Measurements from ENCODE around the gene PGGHG.
A peak's percentile ranks its signal among the peaks of the same experiment; 100 is the strongest.

The PGGHG gene

DNA sequence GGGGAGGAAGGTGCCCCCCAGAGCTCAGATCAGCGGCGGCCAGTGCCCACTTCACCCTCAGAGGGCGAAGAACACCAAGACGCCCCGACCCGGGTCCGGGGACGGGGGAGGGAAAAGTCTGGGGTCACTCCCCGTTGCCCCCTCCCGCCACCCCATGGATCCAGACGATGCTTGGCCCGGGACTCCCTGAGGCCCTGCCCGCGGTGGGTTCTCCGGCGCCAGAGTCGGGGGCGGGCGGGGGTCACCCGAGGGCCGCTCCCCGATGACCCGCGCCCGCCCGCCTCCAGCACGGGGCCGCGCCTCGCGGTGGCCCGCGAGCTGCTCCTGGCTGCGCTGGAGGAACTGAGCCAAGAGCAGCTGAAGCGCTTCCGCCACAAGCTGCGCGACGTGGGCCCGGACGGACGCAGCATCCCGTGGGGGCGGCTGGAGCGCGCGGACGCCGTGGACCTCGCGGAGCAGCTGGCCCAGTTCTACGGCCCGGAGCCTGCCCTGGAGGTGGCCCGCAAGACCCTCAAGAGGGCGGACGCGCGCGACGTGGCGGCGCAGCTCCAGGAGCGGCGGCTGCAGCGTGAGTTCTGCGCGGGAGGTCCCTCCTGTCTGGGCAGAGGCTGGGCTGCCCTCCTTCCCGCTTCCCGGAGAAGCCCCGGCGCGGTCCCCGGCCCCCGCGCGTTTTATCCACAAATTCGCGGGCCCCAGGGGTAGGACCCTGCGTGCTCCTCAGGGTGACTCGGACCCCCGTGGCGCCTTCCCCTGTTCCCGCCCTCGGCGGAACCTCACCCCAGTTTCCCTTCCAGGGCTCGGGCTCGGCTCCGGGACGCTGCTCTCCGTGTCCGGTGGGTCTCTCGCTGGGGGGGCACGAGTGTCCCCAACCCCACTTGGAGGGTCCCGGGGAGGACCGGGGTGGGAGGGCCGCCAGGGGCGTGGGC, 9.6 kb upstream of the PGGHG start:
- H3K9me3 ChIP-seq (ENCODE audit: control insufficient read depth in 1 of 2, low read length in 2 of 2): peaks cover 0 to 6% of the 10 kb centered on the region in 2 donors
- peak overlapping the region; percentile 71 to 99 for H3K9ac ChIP-seq (ENCODE audit: low read depth in 1 of 2, low read length in 2 of 2)
- H3K27ac ChIP-seq (ENCODE audit: low read depth, low read length): peak overlapping the region; percentile 89
- peaks cover 15 to 20% of the 10 kb centered on the region in 2 donors for H3K36me3 ChIP-seq (ENCODE audit: control insufficient read depth in 1 of 2, insufficient read depth in 2 of 2, low read length in 2 of 2)
- peak overlapping the region; percentile 76 to 89 for H3K4me3 ChIP-seq (ENCODE audit: low read depth in 1 of 2, low read length in 2 of 2)
- peaks cover 12 to 23% of the 10 kb centered on the region in 2 donors for H3K27me3 ChIP-seq (ENCODE audit: control insufficient read depth in 1 of 2, insufficient read depth in 2 of 2, low read length in 2 of 2)
- peaks cover 14 to 40% of the 10 kb centered on the region in 2 donors for H3K4me1 ChIP-seq (ENCODE audit: control insufficient read depth in 1 of 2, insufficient read depth in 2 of 2, low read length in 2 of 2)

DNA sequence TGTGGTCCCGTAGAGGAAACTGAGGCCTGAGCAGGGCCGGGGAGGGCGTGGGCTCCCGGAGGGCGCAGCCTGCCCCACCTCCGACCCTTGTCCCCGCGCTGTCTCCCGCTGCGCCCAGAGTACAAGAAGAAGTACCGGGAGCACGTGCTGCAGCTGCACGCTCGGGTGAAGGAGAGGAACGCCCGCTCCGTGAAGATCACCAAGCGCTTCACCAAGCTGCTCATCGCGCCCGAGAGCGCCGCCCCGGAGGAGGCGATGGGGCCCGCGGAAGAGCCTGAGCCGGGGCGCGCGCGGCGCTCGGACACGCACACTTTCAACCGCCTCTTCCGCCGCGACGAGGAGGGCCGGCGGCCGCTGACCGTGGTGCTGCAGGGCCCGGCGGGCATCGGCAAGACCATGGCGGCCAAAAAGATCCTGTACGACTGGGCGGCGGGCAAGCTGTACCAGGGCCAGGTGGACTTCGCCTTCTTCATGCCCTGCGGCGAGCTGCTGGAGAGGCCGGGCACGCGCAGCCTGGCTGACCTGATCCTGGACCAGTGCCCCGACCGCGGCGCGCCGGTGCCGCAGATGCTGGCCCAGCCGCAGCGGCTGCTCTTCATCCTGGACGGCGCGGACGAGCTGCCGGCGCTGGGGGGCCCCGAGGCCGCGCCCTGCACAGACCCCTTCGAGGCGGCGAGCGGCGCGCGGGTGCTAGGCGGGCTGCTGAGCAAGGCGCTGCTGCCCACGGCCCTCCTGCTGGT, 8.8 kb upstream of the PGGHG start:
- H3K4me3 ChIP-seq (ENCODE audit: low read depth in 1 of 2, low read length in 2 of 2): peak overlapping the region; percentile 76 to 89
- peak overlapping the region; percentile 71 to 99 for H3K9ac ChIP-seq (ENCODE audit: low read depth in 1 of 2, low read length in 2 of 2)
- peaks cover 0 to 6% of the 10 kb centered on the region in 2 donors for H3K9me3 ChIP-seq (ENCODE audit: control insufficient read depth in 1 of 2, low read length in 2 of 2)
- peaks cover 14 to 41% of the 10 kb centered on the region in 2 donors for H3K4me1 ChIP-seq (ENCODE audit: control insufficient read depth in 1 of 2, insufficient read depth in 2 of 2, low read length in 2 of 2)
- peak overlapping the region; percentile 89 for H3K27ac ChIP-seq (ENCODE audit: low read depth, low read length)
- H3K36me3 ChIP-seq (ENCODE audit: control insufficient read depth in 1 of 2, insufficient read depth in 2 of 2, low read length in 2 of 2): peaks cover 15 to 24% of the 10 kb centered on the region in 2 donors
- H3K27me3 ChIP-seq (ENCODE audit: control insufficient read depth in 1 of 2, insufficient read depth in 2 of 2, low read length in 2 of 2): peaks cover 12 to 23% of the 10 kb centered on the region in 2 donors

DNA sequence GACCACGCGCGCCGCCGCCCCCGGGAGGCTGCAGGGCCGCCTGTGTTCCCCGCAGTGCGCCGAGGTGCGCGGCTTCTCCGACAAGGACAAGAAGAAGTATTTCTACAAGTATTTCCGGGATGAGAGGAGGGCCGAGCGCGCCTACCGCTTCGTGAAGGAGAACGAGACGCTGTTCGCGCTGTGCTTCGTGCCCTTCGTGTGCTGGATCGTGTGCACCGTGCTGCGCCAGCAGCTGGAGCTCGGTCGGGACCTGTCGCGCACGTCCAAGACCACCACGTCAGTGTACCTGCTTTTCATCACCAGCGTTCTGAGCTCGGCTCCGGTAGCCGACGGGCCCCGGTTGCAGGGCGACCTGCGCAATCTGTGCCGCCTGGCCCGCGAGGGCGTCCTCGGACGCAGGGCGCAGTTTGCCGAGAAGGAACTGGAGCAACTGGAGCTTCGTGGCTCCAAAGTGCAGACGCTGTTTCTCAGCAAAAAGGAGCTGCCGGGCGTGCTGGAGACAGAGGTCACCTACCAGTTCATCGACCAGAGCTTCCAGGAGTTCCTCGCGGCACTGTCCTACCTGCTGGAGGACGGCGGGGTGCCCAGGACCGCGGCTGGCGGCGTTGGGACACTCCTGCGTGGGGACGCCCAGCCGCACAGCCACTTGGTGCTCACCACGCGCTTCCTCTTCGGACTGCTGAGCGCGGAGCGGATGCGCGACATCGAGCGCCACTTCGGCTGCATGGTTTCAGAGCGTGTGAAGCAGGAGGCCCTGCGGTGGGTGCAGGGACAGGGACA, 8.0 kb upstream of the PGGHG start:
- H3K9ac ChIP-seq (ENCODE audit: low read depth in 1 of 2, low read length in 2 of 2): peak overlapping the region; percentile 71 to 73
- peak overlapping the region; percentile 17 for H3K27ac ChIP-seq (ENCODE audit: low read depth, low read length)
- peaks cover 15 to 30% of the 10 kb centered on the region in 2 donors for H3K36me3 ChIP-seq (ENCODE audit: control insufficient read depth in 1 of 2, insufficient read depth in 2 of 2, low read length in 2 of 2)
- peaks cover 0 to 6% of the 10 kb centered on the region in 2 donors for H3K9me3 ChIP-seq (ENCODE audit: control insufficient read depth in 1 of 2, low read length in 2 of 2)
- H3K27me3 ChIP-seq (ENCODE audit: control insufficient read depth in 1 of 2, insufficient read depth in 2 of 2, low read length in 2 of 2): peaks cover 12 to 23% of the 10 kb centered on the region in 2 donors
- peaks cover 17 to 43% of the 10 kb centered on the region in 2 donors for H3K4me1 ChIP-seq (ENCODE audit: control insufficient read depth in 1 of 2, insufficient read depth in 2 of 2, low read length in 2 of 2)
- peak overlapping the region; percentile 76 to 78 for H3K4me3 ChIP-seq (ENCODE audit: low read depth in 1 of 2, low read length in 2 of 2)

DNA sequence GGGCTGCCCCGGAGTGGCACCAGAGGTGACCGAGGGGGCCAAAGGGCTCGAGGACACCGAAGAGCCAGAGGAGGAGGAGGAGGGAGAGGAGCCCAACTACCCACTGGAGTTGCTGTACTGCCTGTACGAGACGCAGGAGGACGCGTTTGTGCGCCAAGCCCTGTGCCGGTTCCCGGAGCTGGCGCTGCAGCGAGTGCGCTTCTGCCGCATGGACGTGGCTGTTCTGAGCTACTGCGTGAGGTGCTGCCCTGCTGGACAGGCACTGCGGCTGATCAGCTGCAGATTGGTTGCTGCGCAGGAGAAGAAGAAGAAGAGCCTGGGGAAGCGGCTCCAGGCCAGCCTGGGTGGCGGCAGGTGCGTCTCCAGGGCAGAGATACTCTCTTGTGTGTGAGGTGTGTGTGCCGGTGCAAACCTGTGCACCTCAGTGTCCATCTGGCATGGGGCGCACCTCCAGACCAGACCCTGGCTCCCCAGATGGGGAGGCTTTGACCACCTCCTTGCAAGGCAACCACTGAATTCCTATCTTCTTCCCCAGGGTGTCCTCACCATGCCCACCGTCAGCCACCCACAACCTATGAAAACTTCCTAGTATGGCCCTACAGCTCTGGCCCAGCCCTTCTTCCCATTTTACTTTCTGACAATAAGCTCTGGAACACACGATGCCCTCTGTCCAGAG, 7.3 kb upstream of the PGGHG start:
- H3K4me3 ChIP-seq (ENCODE audit: low read depth in 1 of 2, low read length in 2 of 2): peak overlapping the region; percentile 76 to 78
- H3K27ac ChIP-seq (ENCODE audit: low read depth, low read length): no peak overlapping the region
- peak overlapping the region; percentile 71 to 73 for H3K9ac ChIP-seq (ENCODE audit: low read depth in 1 of 2, low read length in 2 of 2)
- H3K36me3 ChIP-seq (ENCODE audit: control insufficient read depth in 1 of 2, insufficient read depth in 2 of 2, low read length in 2 of 2): peaks cover 11 to 30% of the 10 kb centered on the region in 2 donors
- peaks cover 17 to 48% of the 10 kb centered on the region in 2 donors for H3K4me1 ChIP-seq (ENCODE audit: control insufficient read depth in 1 of 2, insufficient read depth in 2 of 2, low read length in 2 of 2)
- H3K27me3 ChIP-seq (ENCODE audit: control insufficient read depth in 1 of 2, insufficient read depth in 2 of 2, low read length in 2 of 2): peaks cover 12 to 23% of the 10 kb centered on the region in 2 donors
- H3K9me3 ChIP-seq (ENCODE audit: control insufficient read depth in 1 of 2, low read length in 2 of 2): no peaks in the 10 kb centered on the region

DNA sequence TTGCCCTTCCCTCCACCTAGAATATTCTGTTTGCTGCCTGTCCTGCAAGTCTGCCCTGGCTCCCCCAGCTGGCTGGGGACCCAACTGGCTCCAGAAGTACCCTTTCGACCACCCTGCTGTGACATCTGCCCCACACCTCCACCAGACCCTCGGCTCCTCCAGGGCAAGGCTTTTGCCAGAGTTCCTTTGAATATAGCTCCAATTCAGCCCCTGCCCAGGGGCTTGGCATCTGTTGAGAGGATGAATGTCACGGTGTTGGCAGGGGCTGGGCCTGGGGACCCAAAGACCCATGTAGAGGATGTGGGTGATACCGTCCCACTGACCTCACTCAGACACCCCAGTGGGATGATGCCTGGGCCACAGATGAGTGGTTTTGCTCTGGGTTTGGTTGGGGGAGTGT, 6.8 kb upstream of the PGGHG start:
- H3K9ac ChIP-seq (ENCODE audit: low read depth in 1 of 2, low read length in 2 of 2): peak overlapping the region; percentile 71 to 73
- peak overlapping the region; percentile 76 to 78 for H3K4me3 ChIP-seq (ENCODE audit: low read depth in 1 of 2, low read length in 2 of 2)
- peak overlapping the region; percentile 36 for H3K27ac ChIP-seq (ENCODE audit: low read depth, low read length)
- peaks cover 20 to 51% of the 10 kb centered on the region in 2 donors for H3K4me1 ChIP-seq (ENCODE audit: control insufficient read depth in 1 of 2, insufficient read depth in 2 of 2, low read length in 2 of 2)
- H3K27me3 ChIP-seq (ENCODE audit: control insufficient read depth in 1 of 2, insufficient read depth in 2 of 2, low read length in 2 of 2): peaks cover 12 to 23% of the 10 kb centered on the region in 2 donors
- H3K9me3 ChIP-seq (ENCODE audit: control insufficient read depth in 1 of 2, low read length in 2 of 2): no peaks in the 10 kb centered on the region
- peaks cover 11 to 30% of the 10 kb centered on the region in 2 donors for H3K36me3 ChIP-seq (ENCODE audit: control insufficient read depth in 1 of 2, insufficient read depth in 2 of 2, low read length in 2 of 2)

DNA sequence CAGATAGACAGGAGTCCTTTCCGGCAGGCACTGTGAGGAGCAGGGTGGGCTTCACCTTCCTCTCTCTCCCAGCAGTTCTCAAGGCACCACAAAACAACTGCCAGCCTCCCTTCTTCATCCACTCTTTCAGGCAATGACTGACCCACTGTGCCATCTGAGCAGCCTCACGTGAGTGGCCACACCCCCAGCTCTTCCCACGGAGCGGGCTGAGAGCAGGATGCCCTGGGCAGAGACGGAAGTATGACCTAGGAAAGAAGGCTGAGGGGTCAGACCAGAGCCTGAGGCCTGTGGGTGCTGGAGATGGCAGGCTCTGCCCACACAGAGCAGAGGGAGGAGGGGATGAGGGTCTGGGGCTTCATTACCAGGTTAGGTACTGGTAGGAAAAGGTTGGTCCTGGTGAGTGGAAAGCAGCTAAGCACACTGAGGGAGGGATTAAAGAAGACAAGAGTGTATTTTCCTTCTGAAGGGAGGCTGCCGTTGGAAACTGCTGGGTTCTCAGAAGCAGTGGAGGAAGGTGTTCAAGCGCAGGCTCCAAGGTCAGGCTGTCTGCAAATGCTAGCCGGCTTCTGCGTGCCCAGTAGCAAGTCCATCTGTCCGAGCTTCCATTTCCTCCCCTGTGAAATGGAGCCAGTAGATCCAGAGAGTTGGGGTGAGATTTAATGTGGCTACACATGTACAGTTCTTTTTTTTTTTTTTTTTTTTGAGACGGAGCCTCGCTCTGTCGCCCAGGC, 6.1 kb upstream of the PGGHG start:
- peak overlapping the region; percentile 76 to 78 for H3K4me3 ChIP-seq (ENCODE audit: low read depth in 1 of 2, low read length in 2 of 2)
- H3K27me3 ChIP-seq (ENCODE audit: control insufficient read depth in 1 of 2, insufficient read depth in 2 of 2, low read length in 2 of 2): peaks cover 12 to 23% of the 10 kb centered on the region in 2 donors
- peaks cover 22 to 51% of the 10 kb centered on the region in 2 donors for H3K4me1 ChIP-seq (ENCODE audit: control insufficient read depth in 1 of 2, insufficient read depth in 2 of 2, low read length in 2 of 2)
- peaks cover 11 to 30% of the 10 kb centered on the region in 2 donors for H3K36me3 ChIP-seq (ENCODE audit: control insufficient read depth in 1 of 2, insufficient read depth in 2 of 2, low read length in 2 of 2)
- peak overlapping the region; percentile 71 to 73 for H3K9ac ChIP-seq (ENCODE audit: low read depth in 1 of 2, low read length in 2 of 2)
- H3K27ac ChIP-seq (ENCODE audit: low read depth, low read length): peak overlapping the region; percentile 36
- no peaks in the 10 kb centered on the region for H3K9me3 ChIP-seq (ENCODE audit: control insufficient read depth in 1 of 2, low read length in 2 of 2)

DNA sequence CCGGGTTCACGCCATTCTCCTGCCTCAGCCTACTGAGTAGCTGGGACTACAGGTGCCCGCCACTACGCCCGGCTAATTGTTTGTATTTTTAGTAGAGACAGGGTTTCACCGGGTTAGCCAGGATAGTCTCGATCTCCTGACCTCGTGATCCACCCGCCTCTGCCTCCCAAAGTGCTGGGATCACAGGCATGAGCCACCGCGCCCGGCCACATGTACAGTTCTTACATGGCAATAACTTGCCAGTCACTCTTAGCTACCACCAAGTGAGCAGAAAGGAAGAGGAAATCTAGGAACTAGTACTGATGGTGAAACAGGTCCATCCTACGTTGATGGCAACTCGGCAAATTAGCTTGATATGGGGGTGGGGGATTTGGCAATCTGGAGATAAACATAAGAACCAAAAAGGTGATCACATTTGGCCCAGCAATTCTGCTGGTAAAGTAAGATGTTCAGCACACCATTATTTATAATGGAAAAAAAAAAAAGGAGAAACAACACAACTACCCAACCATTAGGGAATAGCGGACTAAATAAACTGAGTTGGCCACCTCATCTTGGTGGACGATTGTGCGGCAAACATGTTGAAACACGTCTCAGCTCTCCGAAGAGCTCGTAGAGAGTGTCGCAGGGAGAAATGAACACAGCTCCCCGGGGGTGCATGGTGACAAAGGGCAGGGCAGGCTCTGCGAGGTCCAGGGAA, 5.4 kb upstream of the PGGHG start:
- no peak overlapping the region for H3K27ac ChIP-seq (ENCODE audit: low read depth, low read length)
- H3K4me3 ChIP-seq (ENCODE audit: low read depth in 1 of 2, low read length in 2 of 2): peak overlapping the region; percentile 30 to 51
- no peaks in the 10 kb centered on the region for H3K9me3 ChIP-seq (ENCODE audit: control insufficient read depth in 1 of 2, low read length in 2 of 2)
- peaks cover 11 to 30% of the 10 kb centered on the region in 2 donors for H3K36me3 ChIP-seq (ENCODE audit: control insufficient read depth in 1 of 2, insufficient read depth in 2 of 2, low read length in 2 of 2)
- peak overlapping the region; percentile 33 to 47 for H3K9ac ChIP-seq (ENCODE audit: low read depth in 1 of 2, low read length in 2 of 2)
- H3K27me3 ChIP-seq (ENCODE audit: control insufficient read depth in 1 of 2, insufficient read depth in 2 of 2, low read length in 2 of 2): peaks cover 12 to 23% of the 10 kb centered on the region in 2 donors
- H3K4me1 ChIP-seq (ENCODE audit: control insufficient read depth in 1 of 2, insufficient read depth in 2 of 2, low read length in 2 of 2): peaks cover 26 to 55% of the 10 kb centered on the region in 2 donors

DNA sequence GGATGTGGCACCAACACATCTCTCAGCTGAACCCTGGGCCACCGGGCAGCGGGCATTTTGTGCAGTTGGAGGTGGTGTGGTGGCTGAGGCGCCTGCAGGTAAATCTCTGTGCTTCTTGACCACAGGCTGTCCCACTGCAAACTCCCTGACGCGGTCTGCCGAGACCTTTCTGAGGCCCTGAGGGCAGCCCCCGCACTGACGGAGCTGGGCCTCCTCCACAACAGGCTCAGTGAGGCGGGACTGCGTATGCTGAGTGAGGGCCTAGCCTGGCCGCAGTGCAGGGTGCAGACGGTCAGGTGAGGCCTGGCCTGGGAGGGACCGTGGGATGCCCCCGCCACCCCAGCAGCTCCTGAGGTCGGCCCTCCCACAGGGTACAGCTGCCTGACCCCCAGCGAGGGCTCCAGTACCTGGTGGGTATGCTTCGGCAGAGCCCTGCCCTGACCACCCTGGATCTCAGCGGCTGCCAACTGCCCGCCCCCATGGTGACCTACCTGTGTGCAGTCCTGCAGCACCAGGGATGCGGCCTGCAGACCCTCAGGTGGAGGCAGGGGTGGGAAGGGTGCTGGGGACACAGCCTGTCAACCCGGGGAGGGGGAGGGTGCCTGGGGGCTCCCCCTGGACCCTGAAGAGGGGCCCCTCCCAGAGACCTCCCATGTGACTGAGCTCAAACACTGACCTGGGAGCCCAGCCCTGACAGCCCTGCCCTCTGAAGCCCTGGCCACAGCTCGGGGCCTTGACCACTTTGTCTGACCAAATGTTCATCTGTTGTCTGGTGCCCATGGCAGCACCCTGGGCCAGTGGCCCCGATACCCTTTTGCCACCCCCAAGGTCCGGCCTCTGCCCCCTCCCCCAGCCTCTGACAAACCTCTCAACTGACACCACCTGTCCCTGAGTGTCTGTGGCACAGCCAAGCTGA, 4.6 kb upstream of the PGGHG start:
- Histone ChIP-seq H3K4me1 (ENCODE audit: control insufficient read depth in 1 of 2, insufficient read depth in 2 of 2, low read length in 2 of 2) (peaks cover 26 to 55% of the 10 kb centered on the region in 2 donors), H3K9me3 (ENCODE audit: control insufficient read depth in 1 of 2, low read length in 2 of 2) (no peaks in the 10 kb centered on the region), H3K27me3 (ENCODE audit: control insufficient read depth in 1 of 2, insufficient read depth in 2 of 2, low read length in 2 of 2) (peaks cover 12 to 23% of the 10 kb centered on the region in 2 donors), H3K36me3 (ENCODE audit: control insufficient read depth in 1 of 2, insufficient read depth in 2 of 2, low read length in 2 of 2) (peaks cover 11 to 30% of the 10 kb centered on the region in 2 donors), H3K27ac (ENCODE audit: low read depth, low read length) (peak overlapping the region; percentile 10), H3K9ac (ENCODE audit: low read depth in 1 of 2, low read length in 2 of 2) (peak overlapping the region; percentile 30 to 33), H3K4me3 (ENCODE audit: low read depth in 1 of 2, low read length in 2 of 2) (peak overlapping the region; percentile 30 to 51)

Data from duodenal mucosa (tissue), 2 donors.